ENCODE results near the gene MCAT. TPM values are rescaled to one million over a fixed set of nuclear protein-coding genes. Genes with fewer than 3 reads are reported as not detected.

The MCAT gene, protein sequence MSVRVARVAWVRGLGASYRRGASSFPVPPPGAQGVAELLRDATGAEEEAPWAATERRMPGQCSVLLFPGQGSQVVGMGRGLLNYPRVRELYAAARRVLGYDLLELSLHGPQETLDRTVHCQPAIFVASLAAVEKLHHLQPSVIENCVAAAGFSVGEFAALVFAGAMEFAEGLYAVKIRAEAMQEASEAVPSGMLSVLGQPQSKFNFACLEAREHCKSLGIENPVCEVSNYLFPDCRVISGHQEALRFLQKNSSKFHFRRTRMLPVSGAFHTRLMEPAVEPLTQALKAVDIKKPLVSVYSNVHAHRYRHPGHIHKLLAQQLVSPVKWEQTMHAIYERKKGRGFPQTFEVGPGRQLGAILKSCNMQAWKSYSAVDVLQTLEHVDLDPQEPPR
- 15.6 TPM for polyA plus RNA-seq
- long read RNA-seq, donor 1, transcript MCAT-202 (3 exons, 1,134 nt) = major isoform, 5 of 8 reads
- long read RNA-seq, donor 1, partial matches to known transcripts = 0 of 8 reads
- long read RNA-seq, donor 1, other reads (novel, unspliced or antisense) = 0 of 8 reads
- long read RNA-seq, donor 2, transcript MCAT-201 (4 exons, 2,056 nt) = major isoform, 8 of 11 reads
- long read RNA-seq, donor 2, partial matches to known transcripts = 0 of 11 reads
- long read RNA-seq, donor 2, other reads (novel, unspliced or antisense) = 0 of 11 reads
- long read RNA-seq, donor 3, transcript MCAT-201 (4 exons, 2,056 nt) = major isoform, 9 of 18 reads
- long read RNA-seq, donor 3, transcript MCAT-202 (3 exons, 1,134 nt) = major isoform, 9 of 18 reads
- long read RNA-seq, donor 3, partial matches to known transcripts = 0 of 18 reads
- long read RNA-seq, donor 3, other reads (novel, unspliced or antisense) = 0 of 18 reads
- long read RNA-seq, donor 4 = 0 reads
- long read RNA-seq, donor 5, transcript MCAT-201 (4 exons, 2,056 nt) = major isoform, 6 of 8 reads
- long read RNA-seq, donor 5, partial matches to known transcripts = 0 of 8 reads
- long read RNA-seq, donor 5, other reads (novel, unspliced or antisense) = 0 of 8 reads
- long read RNA-seq, donor 6, transcript MCAT-201 (4 exons, 2,056 nt) = major isoform, 5 of 7 reads
- long read RNA-seq, donor 6, partial matches to known transcripts = 0 of 7 reads
- long read RNA-seq, donor 6, other reads (novel, unspliced or antisense) = 0 of 7 reads
- long read RNA-seq, donor 7, partial matches to known transcripts = 0 of 3 reads
- long read RNA-seq, donor 7, other reads (novel, unspliced or antisense) = 0 of 3 reads
- long read RNA-seq, donor 8, transcript MCAT-202 (3 exons, 1,134 nt) = major isoform, 7 of 14 reads
- long read RNA-seq, donor 8, transcript MCAT-201 (4 exons, 2,056 nt) = major isoform, 7 of 14 reads
- long read RNA-seq, donor 8, partial matches to known transcripts = 0 of 14 reads
- long read RNA-seq, donor 8, other reads (novel, unspliced or antisense) = 0 of 14 reads
- long read RNA-seq, donor 9, transcript MCAT-201 (4 exons, 2,056 nt) = major isoform, 11 of 12 reads
- long read RNA-seq, donor 9, partial matches to known transcripts = 0 of 12 reads
- long read RNA-seq, donor 9, other reads (novel, unspliced or antisense) = 0 of 12 reads
- long read RNA-seq, donor 10, transcript MCAT-201 (4 exons, 2,056 nt) = major isoform, 6 of 11 reads
- long read RNA-seq, donor 10, partial matches to known transcripts = 0 of 11 reads
- long read RNA-seq, donor 10, other reads (novel, unspliced or antisense) = 0 of 11 reads
- long read RNA-seq, donor 11, transcript MCAT-202 (3 exons, 1,134 nt) = major isoform, 5 of 8 reads
- long read RNA-seq, donor 11, partial matches to known transcripts = 0 of 8 reads
- long read RNA-seq, donor 11, other reads (novel, unspliced or antisense) = 0 of 8 reads

DNA sequence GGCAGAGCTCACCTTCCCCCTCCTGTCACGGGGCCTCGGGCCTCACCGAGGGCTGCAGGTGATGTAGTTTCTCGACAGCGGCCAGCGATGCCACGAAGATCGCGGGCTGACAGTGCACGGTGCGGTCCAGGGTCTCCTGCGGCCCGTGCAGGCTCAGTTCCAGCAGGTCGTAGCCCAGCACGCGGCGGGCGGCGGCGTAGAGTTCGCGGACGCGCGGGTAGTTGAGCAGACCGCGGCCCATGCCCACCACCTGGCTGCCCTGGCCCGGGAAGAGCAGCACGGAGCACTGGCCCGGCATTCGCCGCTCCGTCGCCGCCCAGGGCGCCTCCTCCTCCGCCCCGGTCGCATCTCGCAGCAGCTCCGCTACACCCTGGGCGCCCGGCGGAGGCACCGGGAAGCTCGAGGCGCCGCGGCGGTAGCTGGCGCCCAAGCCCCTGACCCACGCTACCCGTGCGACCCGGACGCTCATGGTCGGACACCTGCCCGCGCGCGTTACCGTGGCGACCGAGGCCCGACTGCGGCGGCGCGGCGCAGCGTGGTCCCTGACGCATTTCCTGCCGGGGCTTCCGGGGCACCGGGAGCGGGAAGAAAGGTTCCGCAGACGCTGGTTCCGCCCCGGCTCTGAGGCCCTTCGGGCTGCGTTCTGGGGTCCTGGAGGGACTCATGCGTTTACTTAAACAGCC is at the start of gene MCAT:
Gene MCAT (minus strand): TSS at position 519 of the 683 bp plus-strand sequence. CDS start 50 bp downstream, at position 469.
- no peaks in the 10 kb centered on the region for H3K27me3 ChIP-seq (ENCODE audit: control insufficient read depth, insufficient read depth, low read length)
- H3K27ac ChIP-seq (ENCODE audit: low read length) = peak within 1 kb of the TSS; percentile 38
- peak within 1 kb of the TSS; percentile 82 for H3K4me3 ChIP-seq (ENCODE audit: low read length)
- no peaks in the 10 kb centered on the region for H3K9me3 ChIP-seq (ENCODE audit: control insufficient read depth, low read depth, low read length)
- peaks cover 3% of the 10 kb centered on the region for H3K4me1 ChIP-seq (ENCODE audit: control insufficient read depth, insufficient read depth, low read length)
- H3K36me3 ChIP-seq (ENCODE audit: control insufficient read depth, insufficient read depth, low read length) = peaks cover 26% of the 10 kb centered on the region
- peak; percentile 73 to 90 for DNase-seq
- no CpG with 5 or more reads among the region's 83 CpGs for WGBS (ENCODE audit: insufficient coverage, low lambda C conversion rate)

DNA sequence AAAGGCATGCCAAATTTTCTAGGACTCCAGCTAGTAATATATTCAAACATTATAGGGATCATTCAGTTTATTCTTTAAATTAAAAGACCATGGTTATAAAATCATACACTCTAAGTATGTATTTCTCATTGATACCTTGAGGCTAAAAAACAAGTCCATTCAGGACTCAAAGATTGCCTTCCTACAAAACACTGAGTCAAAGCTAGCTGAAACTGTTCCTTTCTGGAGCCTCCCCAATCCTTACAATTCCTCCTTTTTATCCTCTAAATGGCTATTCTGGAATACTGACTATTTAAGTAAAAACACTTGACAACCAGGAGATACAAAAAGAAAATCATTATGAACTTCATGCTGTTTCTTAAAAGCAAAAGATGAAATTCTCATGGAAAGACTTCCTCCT is 48.6 kb upstream of the MCAT start:
- Histone ChIP-seq H3K4me3 (ENCODE audit: low read length) (no peak overlapping the region), H3K4me1 (ENCODE audit: control insufficient read depth, insufficient read depth, low read length) (no peaks in the 10 kb centered on the region), H3K9me3 (ENCODE audit: control insufficient read depth, low read depth, low read length) (peaks cover 5% of the 10 kb centered on the region), H3K36me3 (ENCODE audit: control insufficient read depth, insufficient read depth, low read length) (no peaks in the 10 kb centered on the region), H3K27ac (ENCODE audit: low read length) (no peak overlapping the region), H3K27me3 (ENCODE audit: control insufficient read depth, insufficient read depth, low read length) (peaks cover 9% of the 10 kb centered on the region)
- no peak for DNase-seq

DNA sequence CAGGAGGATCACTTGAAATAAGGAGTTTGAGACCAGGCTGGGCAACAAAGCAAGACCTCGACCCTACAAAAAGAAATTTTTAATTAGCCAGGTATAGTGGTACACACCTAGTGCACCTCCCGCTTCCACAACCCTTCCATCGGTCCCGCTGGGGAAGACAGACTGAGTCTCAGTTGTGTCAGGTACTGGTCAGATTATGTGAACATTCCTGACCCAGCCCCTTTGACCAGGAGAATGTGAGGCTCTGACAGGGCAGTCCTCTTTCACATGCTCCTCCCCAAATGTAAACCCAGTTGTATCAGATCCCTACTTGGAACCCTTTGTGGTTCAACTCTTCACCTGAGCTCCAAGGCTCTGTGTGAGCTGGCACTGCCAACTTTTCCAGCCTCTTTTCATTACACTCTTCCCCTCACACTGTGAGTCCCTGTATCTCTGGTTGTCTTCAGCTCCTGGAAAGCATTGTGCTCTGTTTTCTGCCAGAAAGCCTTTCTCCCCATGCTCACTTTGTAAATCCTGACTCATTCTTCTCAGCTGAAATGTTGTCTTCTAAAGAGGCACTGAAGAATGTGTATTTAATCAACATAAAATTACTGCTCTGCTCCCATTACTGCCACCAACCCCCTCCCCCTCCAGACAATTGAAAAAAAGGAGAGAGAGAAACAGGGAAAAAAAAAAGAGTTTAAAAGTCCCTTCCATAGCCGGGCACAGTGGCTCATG is 45.8 kb upstream of the MCAT start:
- no peak overlapping the region for H3K27ac ChIP-seq (ENCODE audit: low read length)
- DNase-seq = no peak
- peaks cover 9% of the 10 kb centered on the region for H3K27me3 ChIP-seq (ENCODE audit: control insufficient read depth, insufficient read depth, low read length)
- peaks cover 7% of the 10 kb centered on the region for H3K4me1 ChIP-seq (ENCODE audit: control insufficient read depth, insufficient read depth, low read length)
- no peaks in the 10 kb centered on the region for H3K36me3 ChIP-seq (ENCODE audit: control insufficient read depth, insufficient read depth, low read length)
- H3K9me3 ChIP-seq (ENCODE audit: control insufficient read depth, low read depth, low read length) = peaks cover 5% of the 10 kb centered on the region
- H3K4me3 ChIP-seq (ENCODE audit: low read length) = no peak overlapping the region
- no CpG with 5 or more reads among the region's 5 CpGs for WGBS (ENCODE audit: insufficient coverage, low lambda C conversion rate)

DNA sequence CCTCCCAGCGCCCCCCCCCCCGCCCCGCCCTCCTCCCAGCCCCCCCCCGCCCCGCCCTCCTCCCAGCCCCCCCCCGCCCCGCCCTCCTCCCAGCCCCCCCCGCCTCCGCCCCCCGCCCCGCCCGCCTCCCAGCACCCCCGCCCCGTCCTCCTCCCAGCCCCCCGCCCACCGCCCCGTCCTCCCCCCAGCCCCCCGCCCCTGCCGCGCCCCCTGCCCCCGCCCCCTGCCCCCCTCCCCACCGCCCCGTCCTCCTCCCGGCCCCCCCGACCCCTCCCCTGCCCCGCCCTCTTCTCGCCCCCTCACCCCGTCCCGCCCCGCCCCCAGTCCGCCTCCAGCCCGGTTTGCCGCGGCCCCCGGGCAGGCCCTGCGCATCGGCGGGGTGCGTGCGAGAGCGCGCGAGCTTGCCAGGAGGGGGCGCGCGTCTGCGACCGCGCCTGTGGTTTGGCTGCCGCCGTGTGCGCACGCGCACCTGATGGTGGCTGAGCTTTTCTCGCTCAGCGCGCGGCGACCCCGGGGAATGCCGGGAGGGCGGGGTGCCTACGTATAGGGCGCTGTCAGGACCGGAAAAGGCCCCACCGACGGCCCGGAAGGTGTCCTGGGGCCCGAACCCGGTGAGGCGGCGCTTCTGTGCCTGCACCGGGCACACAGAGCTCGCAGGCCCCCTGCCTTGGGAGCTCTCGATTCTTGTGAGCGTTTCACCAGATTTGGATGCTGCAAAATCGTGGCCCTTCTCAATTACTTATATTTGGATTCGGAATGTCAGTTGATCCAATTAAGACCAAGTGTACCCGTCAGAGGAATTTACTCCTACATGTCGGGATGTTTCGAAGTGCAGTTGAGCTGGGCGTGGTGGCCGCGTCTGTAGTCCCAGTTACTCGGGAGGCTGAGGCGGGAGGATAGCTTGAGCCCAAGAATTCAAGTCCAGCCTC is 44.2 kb upstream of the MCAT start:
- peaks cover 9% of the 10 kb centered on the region for H3K27me3 ChIP-seq (ENCODE audit: control insufficient read depth, insufficient read depth, low read length)
- H3K4me1 ChIP-seq (ENCODE audit: control insufficient read depth, insufficient read depth, low read length) = peaks cover 14% of the 10 kb centered on the region
- peak overlapping the region; percentile 56 for H3K4me3 ChIP-seq (ENCODE audit: low read length)
- peaks cover 5% of the 10 kb centered on the region for H3K9me3 ChIP-seq (ENCODE audit: control insufficient read depth, low read depth, low read length)
- WGBS (ENCODE audit: insufficient coverage, low lambda C conversion rate) = no CpG with 5 or more reads among the region's 86 CpGs
- peak; percentile 99 for DNase-seq
- peak overlapping the region; percentile 87 for H3K27ac ChIP-seq (ENCODE audit: low read length)
- H3K36me3 ChIP-seq (ENCODE audit: control insufficient read depth, insufficient read depth, low read length) = peaks cover 6% of the 10 kb centered on the region

DNA sequence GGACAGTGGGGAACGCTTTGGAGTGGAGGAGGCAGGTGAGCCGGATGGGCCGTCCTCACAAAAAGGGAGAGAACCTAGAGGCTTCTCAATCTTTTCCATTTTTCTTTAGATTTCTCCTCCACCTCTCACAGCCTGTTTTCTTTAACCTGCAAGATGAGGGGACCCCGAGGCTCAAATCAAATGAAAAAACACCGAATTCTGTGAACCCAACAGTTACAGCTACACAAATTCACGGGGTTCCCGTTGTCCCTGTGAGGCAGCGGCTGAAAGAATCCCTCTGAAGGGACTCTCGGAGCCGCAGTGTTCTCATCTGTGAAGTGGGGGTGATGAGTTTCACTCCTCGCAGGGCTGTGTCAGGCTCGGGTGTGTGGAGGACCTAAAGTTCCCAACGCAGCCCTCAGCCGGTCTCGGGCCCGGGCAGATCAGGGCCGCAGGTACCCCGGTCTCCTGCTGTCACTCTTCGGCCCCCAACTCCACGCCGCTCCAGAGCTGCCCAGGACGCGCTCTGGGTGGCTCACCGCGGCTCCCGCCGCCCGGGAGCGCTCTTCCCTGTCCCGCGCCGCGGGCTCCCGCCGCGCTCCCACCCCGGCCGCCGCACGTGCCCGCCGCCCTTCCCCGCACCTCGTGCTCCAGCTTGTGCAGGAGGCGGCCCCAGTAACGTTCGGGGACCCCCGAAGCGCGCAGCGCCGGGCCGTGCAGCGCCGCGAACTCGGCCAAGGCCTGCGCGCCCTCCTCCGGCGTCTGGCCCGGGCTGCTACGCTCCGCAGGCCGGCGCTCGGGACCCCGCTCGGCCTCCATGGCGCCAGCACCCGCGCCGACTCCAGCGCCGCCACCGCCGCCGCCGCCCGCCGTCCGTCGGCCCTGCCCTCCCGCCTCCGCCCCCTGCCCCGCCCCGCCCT is 43.3 kb upstream of the MCAT start, which contains the start of gene TTLL12:
Gene TTLL12 (minus strand): TSS at position 863 of the 899 bp plus-strand sequence. CDS start 65 bp downstream, at position 798.
- Histone ChIP-seq H3K4me3 (ENCODE audit: low read length) (peak within 1 kb of the TSS; percentile 66), H3K9me3 (ENCODE audit: control insufficient read depth, low read depth, low read length) (peaks cover 5% of the 10 kb centered on the region), H3K36me3 (ENCODE audit: control insufficient read depth, insufficient read depth, low read length) (peaks cover 15% of the 10 kb centered on the region), H3K27ac (ENCODE audit: low read length) (peak within 1 kb of the TSS; percentile 87), H3K27me3 (ENCODE audit: control insufficient read depth, insufficient read depth, low read length) (peaks cover 9% of the 10 kb centered on the region), H3K4me1 (ENCODE audit: control insufficient read depth, insufficient read depth, low read length) (peaks cover 14% of the 10 kb centered on the region)
- 0% methylated on average over 1 of the region's 87 CpGs for WGBS (ENCODE audit: insufficient coverage, low lambda C conversion rate)
- peak; percentile 43 to 84 for DNase-seq

DNA sequence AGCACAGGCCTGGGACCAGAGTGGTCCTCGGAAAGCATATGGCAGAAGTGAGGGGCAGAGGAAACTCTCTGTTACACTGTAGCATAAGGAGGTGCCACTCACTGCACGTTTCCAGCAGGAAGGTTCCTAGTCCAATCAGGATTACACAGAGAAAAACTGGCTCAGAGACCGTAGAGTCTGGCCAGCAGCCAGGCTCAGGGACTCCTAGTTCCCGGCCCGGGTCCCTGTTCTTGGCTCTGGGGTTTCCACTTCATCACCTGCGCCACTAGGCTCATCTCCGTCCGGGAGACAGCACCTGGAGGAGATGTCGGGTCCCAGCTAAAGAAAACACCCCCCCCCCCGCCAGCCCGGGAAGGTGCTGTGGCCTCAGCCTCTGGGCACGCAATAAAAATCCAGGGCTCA is 42.7 kb upstream of the MCAT start:
- no peak overlapping the region for H3K27ac ChIP-seq (ENCODE audit: low read length)
- peak overlapping the region; percentile 66 for H3K4me3 ChIP-seq (ENCODE audit: low read length)
- DNase-seq = peak in 1 of 2 donors; percentile 58
- peaks cover 4% of the 10 kb centered on the region for H3K27me3 ChIP-seq (ENCODE audit: control insufficient read depth, insufficient read depth, low read length)
- WGBS (ENCODE audit: insufficient coverage, low lambda C conversion rate) = no CpG with 5 or more reads among the region's 12 CpGs
- H3K9me3 ChIP-seq (ENCODE audit: control insufficient read depth, low read depth, low read length) = peaks cover 2% of the 10 kb centered on the region
- H3K4me1 ChIP-seq (ENCODE audit: control insufficient read depth, insufficient read depth, low read length) = peaks cover 14% of the 10 kb centered on the region
- H3K36me3 ChIP-seq (ENCODE audit: control insufficient read depth, insufficient read depth, low read length) = peaks cover 21% of the 10 kb centered on the region

DNA sequence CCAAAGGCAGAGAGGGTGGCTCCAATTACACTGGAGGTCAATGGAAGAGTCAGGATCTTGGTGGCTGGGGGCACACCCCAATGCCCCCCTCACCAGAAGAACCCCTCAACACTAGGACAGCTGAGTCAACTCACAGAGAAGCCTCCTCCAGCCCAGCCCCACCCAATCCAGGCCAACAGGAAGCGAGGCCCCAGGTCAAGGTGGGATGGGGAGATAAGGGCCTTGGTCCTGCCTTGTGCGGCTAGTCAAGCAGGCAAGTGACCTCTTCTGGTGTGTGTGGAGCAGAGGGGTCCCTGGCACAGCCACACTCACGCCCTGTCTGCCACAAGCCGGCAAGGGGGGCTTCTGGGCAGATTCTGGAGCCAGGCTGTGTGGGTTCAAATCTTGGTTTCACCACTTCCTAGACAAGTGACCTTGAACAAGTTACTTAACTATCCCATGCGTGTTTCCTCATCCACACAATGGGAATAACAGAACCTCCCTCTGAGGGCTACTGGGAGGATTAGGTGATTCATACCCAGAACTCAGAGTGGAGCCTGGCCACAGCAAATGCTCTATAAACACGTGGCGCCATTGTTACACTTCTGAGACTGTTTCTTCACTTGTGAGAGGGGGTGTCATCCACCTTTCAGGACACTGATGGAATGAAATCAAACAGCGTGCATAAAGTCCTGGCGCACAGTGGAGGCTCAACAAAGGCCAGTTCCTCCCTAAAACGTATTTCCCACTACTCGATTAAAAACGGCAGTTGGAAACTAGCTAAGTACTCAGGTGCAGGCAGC is 40.5 kb upstream of the MCAT start:
- Histone ChIP-seq H3K4me3 (ENCODE audit: low read length) (no peak overlapping the region), H3K27ac (ENCODE audit: low read length) (peak overlapping the region; percentile 43), H3K36me3 (ENCODE audit: control insufficient read depth, insufficient read depth, low read length) (peaks cover 42% of the 10 kb centered on the region), H3K9me3 (ENCODE audit: control insufficient read depth, low read depth, low read length) (peaks cover 2% of the 10 kb centered on the region), H3K27me3 (ENCODE audit: control insufficient read depth, insufficient read depth, low read length) (no peaks in the 10 kb centered on the region), H3K4me1 (ENCODE audit: control insufficient read depth, insufficient read depth, low read length) (peaks cover 14% of the 10 kb centered on the region)
- no CpG with 5 or more reads among the region's 12 CpGs for WGBS (ENCODE audit: insufficient coverage, low lambda C conversion rate)
- peak in 1 of 2 donors; percentile 14 for DNase-seq

Measured in large intestine (tissue), 12 donors.